Activated gamma-delta T cell (primary cell): ENCODE data around the gene CDC42EP2.
A peak's percentile ranks its signal among the peaks of the same experiment; 100 is the strongest.

Source experiments
- DNase-seq: peaks from one replicate; lab custom pipeline; 2025; lab: John Stamatoyannopoulos, UW
- total RNA-seq, 2 donors: gene quantifications; one replicate each; lab custom pipeline; 2026; lab: John Stamatoyannopoulos, UW

Gene CDC42EP2, protein sequence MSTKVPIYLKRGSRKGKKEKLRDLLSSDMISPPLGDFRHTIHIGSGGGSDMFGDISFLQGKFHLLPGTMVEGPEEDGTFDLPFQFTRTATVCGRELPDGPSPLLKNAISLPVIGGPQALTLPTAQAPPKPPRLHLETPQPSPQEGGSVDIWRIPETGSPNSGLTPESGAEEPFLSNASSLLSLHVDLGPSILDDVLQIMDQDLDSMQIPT
- total RNA-seq, result 0 reads per million in 2 donors

DNA sequence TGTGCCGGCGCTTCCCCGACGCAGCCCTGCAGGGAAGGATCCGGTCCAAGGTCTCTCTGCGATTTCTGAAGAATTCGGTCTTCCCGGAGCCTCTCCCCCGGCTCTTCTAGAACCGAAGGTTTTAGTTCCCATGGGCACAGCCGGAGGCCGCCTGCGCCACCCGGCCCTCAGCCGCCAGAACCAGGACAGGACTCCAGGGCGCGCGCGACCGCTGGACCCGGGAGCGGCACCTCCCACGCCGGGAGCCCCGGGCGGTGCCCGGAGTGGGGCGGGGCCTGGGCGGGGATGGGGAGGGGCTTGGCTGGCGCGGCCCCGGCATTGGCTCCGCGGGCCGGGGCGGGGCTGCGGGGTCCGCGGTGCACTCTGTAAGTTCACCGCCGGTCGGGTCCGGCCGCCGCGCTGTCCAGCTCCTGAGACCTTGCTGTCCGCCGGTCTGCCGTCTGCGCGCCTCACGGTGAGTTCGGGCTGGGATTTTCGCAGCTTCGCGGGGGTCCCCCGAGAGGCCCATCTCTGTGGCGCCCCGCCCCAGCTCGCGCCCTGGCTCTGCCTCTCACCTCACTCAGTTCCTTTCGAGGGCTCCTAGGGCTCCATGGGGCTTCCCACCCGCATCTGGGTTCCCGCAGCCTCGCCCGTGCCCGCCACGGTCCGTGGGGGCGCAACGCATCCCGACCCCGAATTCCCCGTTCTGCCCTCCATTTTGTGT, at the start of gene CDC42EP2:
Gene CDC42EP2, plus strand, starts transcription at position 366 of the 703 bp plus-strand sequence. CDS start 6,033 bp downstream, outside the sequence.
- peak; percentile 59 for DNase-seq

DNA sequence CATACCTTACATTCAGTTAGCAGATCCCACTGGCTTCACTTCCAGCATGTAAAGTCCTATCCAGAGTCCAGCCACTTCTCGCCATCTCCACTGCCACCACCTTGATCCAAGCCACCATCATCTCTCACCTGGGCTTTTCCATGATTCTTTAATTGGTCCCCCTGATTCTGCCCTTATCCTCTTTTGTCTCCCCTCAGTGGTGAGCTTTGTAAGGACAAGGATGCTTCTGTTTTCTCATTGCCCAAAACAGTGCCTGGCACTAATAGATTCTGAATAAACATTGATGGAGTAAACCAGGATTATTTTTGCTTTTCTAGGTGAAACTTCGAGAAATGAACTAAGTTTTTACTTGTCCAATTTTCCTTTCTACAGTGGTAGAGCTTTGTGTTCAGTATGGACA, 48.5 kb upstream of the CDC42EP2 start:
- DNase-seq, result no peak

DNA sequence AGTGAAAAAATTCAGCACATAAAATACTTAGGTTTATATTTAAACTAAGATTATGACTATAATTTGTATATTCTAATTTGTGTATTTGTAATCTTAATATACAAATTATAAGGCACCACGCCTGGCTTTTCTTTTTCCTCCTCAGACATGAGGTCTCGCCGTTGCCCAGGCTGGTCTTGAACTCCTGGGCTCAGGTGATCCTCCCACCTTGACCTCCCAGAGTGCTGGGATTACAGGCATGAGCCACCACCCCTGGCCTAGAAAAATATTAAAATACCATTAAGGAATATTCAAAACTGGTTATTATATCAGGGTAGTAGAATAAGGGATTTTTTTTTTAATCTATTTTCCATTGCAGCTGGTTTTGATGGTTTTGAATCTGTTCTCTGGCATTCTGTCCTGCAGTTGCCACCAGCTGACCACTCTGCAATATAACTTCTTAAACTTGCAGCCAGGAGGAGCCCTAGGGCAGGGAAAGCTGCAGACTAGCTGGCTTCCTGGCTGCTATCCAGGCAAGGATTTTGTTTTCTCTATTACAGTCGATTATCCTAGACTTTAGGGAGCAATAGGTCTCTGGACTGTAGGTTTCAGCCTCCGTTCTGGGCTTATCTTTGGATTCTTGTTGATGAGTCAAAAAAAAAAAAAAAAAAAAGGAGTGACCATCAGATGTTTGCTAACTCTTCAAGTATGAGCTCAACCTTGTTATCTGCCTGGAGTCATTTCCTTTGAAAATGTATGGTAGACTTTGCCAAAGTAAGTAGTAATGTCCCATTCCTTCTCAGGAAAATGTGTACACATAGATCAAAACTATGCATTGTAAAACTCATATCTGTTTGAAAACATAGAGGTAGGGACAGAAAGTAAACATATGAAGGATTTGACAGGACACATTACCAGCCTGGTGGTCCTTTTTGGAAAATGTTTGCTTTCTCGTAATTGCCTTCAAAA, 39.7 kb upstream of the CDC42EP2 start:
- DNase-seq, result no peak

DNA sequence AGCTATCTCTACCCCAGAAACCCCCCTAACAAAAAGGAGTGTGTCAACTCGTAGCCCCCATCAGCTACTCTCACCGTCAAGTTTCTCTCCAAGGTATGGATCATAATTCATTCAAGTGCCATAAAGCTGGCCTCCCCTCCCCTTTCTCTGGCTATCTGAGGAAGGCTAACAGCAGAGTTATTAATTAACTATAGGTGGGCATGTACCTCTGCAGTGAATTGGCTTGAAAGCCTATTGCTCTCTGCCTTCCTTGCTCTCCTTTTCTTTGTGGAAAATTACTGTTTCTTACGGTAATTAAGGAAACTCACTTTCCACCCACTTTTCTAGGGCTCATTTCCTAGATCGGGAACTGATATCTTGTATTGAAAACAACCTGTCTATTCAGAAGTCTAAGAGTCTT, 38.8 kb upstream of the CDC42EP2 start:
- DNase-seq, result no peak

DNA sequence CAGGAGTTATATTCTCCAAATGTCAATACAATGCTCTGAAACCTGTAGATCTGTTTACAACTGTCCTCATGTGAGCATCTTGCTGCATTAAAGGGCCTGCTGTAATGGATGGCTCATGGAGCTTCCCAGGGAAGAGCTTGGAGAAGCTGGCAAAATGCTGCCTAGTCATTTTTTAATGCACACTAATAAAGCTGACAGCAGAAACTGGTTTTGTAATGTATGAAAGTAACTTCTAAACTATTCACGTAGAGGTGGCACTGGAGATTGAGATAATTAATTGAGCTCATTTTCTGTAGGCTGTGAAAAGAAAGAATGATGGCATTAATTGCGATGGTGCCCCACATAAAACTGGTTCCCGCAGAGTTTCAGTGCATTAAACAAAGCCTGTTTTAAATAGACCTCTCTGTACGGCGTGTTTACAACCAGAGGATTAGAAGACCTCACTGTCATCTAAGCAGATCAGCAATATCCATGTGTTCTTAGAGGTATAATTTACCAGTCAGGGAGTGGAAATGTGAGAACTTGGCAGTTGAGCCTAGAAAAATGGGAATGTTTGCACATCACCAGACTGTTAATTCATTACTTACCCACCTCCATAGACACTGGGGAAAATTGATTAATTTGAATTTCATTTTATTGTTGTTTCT, 36.9 kb upstream of the CDC42EP2 start:
- DNase-seq, result no peak

DNA sequence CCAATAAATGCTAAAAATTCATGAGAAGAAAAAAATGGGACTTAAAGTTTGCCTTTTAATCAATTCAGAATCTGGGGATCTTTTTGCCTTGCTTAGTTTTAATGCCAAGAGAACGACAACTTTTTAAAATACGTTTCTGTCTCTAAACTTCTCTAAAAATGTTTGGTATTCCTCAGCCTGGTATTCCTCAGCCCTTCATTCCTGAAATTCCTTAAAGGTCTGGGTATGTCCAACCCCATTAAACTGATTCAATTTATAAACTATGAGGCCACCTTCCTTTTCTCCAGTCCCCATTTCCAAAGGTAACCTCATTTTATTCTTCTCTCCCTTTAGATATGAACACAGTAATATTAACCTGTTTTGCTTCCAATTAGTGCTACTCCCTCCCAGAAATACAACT, 36.3 kb upstream of the CDC42EP2 start:
- no peak for DNase-seq

DNA sequence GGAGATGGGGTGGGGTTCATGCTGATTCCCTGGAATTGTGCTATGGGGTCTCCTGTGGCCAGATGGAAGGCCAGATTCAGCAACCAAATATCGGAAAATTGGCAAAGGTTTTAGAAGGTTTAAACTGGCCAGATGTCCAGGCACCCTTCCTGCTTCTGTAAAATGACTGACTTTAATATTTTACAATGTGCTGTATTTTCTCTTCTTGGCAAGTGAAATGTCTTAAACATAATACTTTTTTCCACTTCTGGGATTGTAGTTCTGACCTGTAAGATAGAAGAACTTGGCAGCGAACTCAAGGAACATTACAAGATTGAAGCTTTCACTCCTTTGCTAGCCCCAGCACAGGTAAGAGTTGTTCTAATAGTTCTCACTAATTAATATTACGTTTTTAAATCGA, 35.4 kb upstream of the CDC42EP2 start:
- no peak for DNase-seq

DNA sequence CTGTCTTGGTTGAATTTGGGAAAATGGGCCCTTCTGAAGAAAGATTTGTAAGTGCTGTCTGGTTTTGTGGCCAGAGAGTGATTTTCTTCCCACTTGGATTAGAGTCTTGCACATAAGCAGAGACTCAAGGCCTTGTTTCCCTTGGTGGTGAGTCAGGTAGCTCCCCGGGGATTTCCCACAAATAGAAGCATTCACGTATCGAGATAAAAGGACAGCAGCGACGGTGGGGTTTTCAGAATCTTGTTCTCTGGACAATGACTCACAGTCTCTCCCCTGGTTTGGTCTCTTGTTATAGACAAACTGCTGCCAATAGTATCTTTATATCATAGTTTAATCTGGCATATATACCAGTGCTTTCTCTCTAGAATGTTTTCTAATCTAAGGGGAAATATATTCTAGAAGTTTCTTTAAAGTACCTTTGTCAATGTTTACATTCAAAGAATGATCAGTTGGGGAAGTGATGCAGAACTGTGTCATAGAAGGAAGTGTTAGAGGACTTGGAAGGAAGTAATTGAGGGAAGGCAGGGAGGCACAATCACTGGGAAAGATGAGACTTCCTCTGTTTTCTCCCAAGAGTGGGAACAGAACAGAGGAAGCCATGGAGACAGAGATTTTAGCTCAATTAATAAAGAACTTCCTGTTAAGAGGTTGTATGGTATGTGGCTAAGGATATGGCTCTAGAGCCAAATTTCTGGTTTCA, 34.8 kb upstream of the CDC42EP2 start:
- no peak for DNase-seq

DNA sequence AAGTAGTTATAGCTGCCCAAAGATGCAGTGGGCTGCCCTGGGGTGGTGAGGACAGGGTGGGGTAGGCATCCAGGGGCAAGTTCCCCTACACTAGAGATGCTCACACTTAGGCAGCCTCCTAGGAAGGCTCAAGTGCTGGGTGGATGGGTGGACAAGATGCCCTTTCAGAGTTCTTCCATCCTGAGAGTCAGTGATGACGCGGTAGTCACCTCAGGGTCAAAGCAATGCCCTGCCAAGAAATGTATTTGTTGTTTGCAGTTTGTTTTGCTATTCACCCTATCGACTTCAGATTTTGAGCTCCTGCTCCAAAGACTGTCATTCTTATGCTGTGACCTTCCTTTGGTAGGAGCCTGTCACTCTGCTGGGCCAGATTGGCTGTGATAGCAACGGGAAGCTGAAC, 34.0 kb upstream of the CDC42EP2 start:
- DNase-seq, result no peak

DNA sequence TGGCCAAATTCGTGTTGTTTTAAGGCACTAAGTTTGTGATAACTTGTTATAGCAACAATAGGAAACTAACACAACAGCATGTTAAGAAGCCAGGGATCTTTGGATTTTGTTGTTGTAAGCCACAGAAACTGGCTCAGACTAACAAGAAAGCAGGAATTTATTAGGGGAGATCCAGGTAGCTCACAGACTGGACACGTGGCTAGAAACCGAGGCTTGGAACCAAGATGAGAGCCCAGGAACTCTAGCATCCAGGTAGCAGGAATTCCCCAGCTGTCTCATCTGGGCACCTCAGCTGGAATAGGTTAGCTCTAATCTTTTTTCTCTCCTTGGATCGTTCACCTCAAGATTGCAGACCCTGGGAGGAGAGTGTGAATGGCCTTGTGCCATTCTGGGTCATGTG, 28.0 kb upstream of the CDC42EP2 start:
- no peak for DNase-seq

DNA sequence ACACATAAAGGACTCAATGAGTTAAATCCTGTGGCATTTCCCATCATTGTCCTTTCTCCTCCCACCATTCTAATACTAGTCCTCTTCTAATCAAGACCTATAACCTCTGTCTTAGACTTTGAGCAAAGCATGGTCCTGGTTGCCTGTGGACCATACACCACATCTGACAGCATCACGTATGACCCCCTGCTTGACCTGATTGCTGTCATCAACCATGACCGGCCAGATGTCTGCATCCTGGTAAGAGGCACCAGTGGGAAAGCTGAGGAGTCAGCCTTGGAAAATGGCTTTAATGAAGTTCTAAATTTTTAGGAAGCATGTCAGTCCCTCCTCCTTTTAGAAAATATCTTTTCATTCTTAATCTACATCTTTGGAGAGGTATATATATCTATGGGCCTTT, 27.1 kb upstream of the CDC42EP2 start:
- no peak for DNase-seq

DNA sequence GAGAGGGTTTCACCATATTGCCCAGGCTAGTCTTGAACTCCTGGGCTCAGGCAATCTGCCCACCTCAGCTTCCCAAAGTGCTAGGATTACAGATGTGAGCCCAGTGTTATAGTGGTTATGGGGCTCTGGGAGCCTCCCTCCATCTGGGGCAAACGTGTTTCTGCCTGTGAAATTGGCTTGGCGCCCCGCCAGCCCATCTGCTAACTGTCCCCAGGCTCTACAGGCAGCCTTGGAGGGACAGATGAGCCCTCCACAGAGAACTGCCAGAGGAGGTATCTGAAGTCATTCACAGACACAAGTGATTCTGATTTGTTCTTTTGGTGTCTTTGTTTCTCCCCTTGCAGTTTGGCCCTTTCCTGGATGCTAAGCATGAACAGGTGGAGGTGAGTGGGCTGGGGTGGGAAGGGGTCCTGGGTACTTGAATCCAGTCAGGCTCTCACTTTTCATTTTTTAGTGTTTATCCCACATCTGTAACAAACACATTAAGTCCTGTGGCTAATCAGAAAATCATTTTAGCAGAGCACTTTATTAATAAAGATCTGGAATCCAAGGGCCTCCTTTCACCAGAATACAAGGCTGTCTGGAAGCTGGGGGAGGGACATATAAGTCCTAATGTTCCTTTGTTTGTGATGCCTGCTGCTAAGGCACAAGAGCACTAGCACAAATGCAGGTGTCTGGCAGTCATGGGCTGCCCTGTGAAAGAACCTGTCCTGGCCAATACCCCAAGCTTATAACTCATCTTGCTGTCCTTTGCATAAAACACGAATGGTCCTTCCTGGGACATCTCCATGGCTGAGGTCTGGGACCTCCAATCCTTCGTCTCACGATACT, 25.7 kb upstream of the CDC42EP2 start:
- DNase-seq, result no peak

DNA sequence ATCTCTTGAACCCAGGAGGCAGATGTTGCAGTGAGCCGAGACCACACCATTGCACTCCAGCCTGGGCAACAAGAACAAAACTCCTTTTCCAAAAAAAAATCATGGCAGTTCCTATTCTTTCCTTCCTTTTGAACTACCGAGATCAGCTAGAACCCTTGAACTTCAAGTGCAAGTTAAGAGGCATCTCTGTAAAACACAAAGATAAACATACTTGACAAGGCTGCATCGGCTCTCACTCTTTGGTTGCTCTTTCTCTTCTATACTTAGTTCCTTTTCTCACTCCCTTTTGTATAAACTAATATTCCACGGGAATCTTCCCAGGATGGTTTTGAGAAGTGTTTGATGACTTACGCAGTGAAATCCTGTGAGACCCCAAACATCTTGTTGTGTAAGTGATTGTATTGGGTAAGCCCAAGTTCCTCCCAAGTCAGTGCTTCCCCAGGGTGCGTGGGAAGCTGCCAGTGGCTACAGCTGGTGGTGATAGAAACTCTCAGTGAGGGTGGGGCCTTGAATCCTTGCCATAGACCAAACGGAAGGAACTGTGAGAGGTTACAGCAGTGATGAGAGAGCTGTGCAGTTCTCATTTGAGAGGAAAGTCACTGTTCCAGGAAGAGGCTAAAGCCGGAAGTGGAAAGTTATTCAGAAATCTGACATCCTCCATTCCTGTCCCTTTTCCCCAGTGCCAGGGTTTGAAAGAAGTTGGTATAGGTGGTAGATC, 24.1 kb upstream of the CDC42EP2 start:
- no peak for DNase-seq

DNA sequence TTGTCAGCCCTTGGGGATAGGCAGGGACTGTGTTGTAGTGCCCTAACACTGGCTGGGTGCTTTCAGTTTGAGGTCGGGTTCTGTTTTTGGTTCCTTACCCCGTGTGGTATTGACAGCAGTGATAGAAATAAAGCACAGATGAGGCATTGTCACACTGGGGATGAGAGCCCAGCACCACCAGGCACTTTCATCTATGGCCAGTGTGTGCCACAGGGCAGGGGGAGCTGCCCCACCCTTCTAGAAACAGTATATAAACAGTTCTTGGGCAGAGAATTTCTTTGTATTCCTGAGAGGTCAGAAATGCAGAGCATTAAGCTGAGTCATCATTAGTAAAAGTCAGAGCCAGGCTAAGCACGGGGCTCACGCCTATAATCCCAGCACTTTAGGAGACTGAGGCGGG, 23.1 kb upstream of the CDC42EP2 start:
- DNase-seq, result no peak

DNA sequence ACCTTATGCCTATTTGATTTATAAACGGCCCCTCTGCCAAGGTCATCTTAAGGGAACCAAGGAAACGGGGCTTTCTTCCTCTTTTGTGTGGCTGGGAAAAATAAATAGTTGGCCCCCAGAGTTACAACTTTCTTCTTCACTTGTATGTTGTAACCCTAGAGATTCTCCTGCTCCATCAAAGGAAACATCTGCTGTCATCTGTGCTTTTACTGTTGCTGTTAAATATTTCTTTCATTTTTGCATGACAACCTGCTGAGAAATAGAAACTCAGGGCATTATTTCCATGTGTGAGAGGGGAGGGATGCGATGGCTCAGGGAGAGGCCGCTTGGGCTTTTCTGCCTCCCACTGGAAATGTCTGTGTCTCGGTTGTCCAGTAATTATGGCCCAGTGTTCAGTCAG, 21.8 kb upstream of the CDC42EP2 start:
- DNase-seq, result no peak

DNA sequence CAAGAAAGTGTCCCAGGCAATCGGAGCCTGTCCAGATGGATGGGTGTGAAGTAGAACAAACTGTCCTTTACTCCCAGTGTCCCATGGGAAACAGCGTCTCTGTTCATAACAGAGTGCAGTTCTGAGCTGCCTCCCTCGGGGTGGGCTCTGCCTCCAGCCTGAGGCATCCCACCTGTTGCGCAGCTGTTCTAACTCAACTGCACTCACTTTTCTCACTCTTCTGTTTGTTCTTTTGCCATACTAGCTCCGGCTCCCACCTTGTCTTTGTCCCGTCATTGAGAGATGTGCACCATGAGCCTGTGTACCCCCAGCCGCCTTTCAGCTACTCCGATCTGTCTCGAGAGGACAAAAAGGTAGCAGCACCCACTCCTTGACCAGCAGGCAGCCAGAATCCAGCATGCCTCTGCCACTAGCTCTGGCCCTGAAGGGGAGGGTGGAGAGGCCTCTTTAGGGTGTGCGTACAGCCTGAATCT, 20.7 kb upstream of the CDC42EP2 start:
- no peak for DNase-seq

DNA sequence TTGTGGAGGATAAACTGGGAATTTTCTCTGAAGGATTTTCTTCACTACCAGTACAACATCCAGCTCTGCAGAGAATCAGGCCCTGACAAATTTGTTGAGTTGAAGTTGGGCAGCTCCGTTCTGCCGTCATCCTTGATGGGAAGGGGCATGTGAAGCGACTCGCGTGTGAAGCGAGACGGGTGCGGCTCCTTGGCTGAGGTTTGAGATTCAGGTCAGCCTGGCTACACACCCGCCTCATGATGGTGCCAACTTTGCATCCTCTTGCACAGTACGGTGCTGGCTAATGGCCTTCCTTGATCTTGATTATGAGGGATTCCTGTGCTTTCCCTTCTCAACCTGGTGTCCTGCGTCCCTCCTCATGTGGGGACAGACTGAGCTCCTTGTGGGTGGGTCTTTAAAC, 19.7 kb upstream of the CDC42EP2 start:
- DNase-seq, result no peak

DNA sequence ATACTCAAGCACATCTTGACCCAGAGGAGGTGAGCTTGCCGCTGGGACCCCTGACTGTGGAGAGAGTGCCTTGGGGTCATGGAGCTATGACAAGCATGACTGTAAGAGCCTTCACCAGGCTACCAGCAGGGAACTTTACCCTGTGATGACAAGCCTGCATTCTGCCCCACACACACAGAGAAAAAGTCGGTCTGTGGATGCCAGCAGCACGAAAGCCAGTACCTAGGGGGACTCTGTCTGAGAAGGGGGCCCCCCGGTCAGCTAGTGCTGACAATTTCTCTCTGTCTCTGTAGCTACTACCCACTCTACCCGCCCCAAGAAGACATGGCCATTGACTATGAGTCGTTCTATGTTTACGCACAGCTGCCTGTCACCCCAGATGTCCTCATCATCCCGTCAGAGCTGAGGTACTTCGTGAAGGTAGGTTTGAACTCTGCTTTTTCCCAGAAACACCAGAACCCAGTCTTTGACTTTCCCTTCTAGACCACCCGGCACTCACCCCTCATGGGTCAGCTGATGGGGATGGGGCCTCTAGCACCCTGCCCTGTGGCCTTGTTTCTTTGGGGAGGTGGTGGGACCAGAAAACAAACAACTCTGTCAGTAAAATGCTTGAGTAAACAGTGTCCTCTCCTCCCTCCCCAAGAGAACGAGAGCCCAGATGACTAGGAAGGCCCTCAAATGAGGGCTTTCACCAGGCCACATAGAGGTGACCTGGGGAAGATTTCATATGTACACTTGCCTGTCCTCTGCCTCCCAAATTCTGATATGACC, 18.9 kb upstream of the CDC42EP2 start:
- no peak for DNase-seq
